Right cardiac atrium (tissue), 5 donors: Measurements from ENCODE around the gene KAZN. TPM values are rescaled to one million over a fixed set of nuclear protein-coding genes. Genes with fewer than 3 reads are reported as not detected.

Source experiments
- ATAC-seq, 2 donors: fragments of 200-7000 bp; cut with Tn5 transposase; one replicate each; pipeline versions ENCODE4 v1.8.0 to v1.9.1; 2020; ENCODE audit warnings: moderate library complexity in 2 of 2, mild to moderate bottlenecking in 1 of 2
- DNase-seq, 3 donors: peaks; one replicate each; pipeline ENCODE4 v3.0.0-alpha.2; 2020
- H3K27ac ChIP-seq: one replicate; pipeline ENCODE4 v1.5.1; 2013; ENCODE audit warnings: mild to moderate bottlenecking, low read length, control low read depth, moderate library complexity
- H3K27me3 ChIP-seq: one replicate; pipeline ENCODE4 v1.6.1; 2013; ENCODE audit not compliant: control insufficient read depth, insufficient read depth
- H3K4me1 ChIP-seq: one replicate; pipeline ENCODE4 v1.6.1; 2013; ENCODE audit warnings: low read length; ENCODE audit not compliant: control insufficient read depth, insufficient read depth
- H3K4me3 ChIP-seq: one replicate; pipeline ENCODE4 v1.5.1; 2013; ENCODE audit warnings: low read length, control low read depth
- H3K9me3 ChIP-seq: one replicate; pipeline ENCODE4 v1.6.1; 2013; ENCODE audit warnings: low read length; ENCODE audit not compliant: control insufficient read depth
- WGBS: extraction: QIAGEN DNeasy Blood & Tissue Kit; methylation state at CpG from one replicate; pipeline ENCODE4 v1.1.7; 2013; 5-methylcytosine and 5-hydroxymethylcytosine counted together
- intact Hi-C, 4 donors: fragments of 100-400 bp; cut with DNase I; formaldehyde crosslinking; loops; one replicate each; pipeline versions ENCODE4 v1.11.0 to v1.14.0; 2022 to 2023
- polyA plus RNA-seq: library from polyadenylated mRNA; stranded (reverse); fragments of 200-250 nt; gene quantifications from one replicate; pipeline ENCODE4 v1.2.3, GENCODE V29; 2013
- total RNA-seq, 4 donors: library from RNA; stranded (reverse); fragmentation: NEBNext Ultra II Directional; extraction: Animal tissue kit (Norgen Biotek cat#: 25700); gene quantifications; one replicate each; pipeline ENCODE4 v1.2.1, GENCODE V29; 2021
- donor health status: healthy with polysubstance abuse.
- donor health status: DM: no; HTN: yes; CAD: no.
- donor health status: DM: no; HTN: no; CAD: no.
- donor health status: DM: no; HTN: yes; CAD: no; lungs with severe emphysema.
- donor health status: DM: yes; HTN: yes; CAD: no.

KAZN gene
- total and polyA plus RNA-seq, 5 donors = 3.7 to 14.9 (median 12.7) TPM

DNA sequence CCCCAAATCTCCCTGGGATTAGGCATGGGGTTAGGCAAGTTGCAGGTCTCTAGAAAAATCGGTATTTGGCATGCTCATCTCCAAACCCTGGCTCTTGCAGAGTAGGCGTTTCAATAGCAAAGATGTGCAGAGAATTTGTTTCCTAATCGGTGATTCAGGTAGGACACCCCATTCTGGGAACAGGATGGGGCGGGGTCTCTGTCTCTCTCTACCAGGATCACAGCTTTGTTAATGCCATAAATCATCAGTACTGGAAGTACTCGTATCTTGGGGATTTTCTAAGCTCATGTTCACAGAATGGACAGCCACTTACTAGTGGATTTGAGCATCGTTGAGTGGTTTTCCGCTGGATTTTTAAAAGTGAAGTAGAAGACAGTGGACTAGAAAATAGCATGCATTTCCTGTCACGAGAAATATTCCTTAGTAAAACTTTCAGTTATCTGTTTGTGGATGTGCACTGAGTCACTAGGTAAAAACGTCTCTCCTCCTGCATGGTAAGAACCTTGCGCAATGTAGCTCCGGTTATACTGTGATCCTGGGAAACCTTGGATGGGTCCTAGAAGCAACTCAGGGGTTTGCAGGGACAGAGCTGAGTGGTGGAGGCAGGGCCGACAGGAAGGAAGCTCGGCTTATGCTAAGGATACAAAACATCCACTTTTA, 560.2 kb downstream of the KAZN start:
- WGBS = 64% methylated on average over 13 of the region's 13 CpGs
- intact Hi-C loops = loop anchor here in 1 of 4 donors (10.0 kb wide), 1 partner anchor 146 kb away; no protein-coding TSS in a partner anchor
- H3K9me3 ChIP-seq = no peaks in the 10 kb centered on the region
- H3K27ac ChIP-seq = no peak overlapping the region
- no peak overlapping the region for H3K4me3 ChIP-seq
- DNase-seq = no peak
- no peak for ATAC-seq
- H3K4me1 ChIP-seq = no peaks in the 10 kb centered on the region
- no peaks in the 10 kb centered on the region for H3K27me3 ChIP-seq

DNA sequence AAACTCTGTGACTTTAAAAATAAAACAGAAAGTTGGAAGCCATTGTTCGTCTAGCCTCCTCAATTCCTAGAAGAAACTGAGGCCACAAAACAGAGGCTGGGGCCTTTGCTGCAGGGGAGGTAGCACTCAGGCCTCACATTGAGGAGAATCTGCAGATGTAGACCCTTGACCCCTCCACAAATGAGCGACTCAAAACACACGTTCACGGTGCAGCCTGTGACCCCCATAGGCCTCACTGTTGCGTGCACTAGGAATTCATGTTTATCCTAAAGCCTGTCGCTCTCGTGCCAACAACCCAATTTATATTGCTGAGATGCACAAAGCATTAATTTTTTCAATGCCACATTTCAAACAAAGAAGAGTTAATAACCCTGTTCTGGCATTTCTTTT, 560.7 kb downstream of the KAZN start:
- Histone ChIP-seq H3K27ac (no peak overlapping the region), H3K27me3 (no peaks in the 10 kb centered on the region), H3K4me3 (no peak overlapping the region), H3K4me1 (no peaks in the 10 kb centered on the region), H3K9me3 (no peaks in the 10 kb centered on the region)
- intact Hi-C loops = loop anchor here in 1 of 4 donors (10.0 kb wide), 1 partner anchor 146 kb away; no protein-coding TSS in a partner anchor
- ATAC-seq = no peak
- 54% methylated on average over 7 of the region's 7 CpGs for WGBS
- DNase-seq = no peak

GRCh38 chr1:15160626-15161025, 562.1 kb downstream of the KAZN start:
- 63% methylated on average over 8 of the region's 8 CpGs for WGBS
- no peak overlapping the region for H3K4me3 ChIP-seq
- intact Hi-C loops = no loop called here
- no peaks in the 10 kb centered on the region for H3K27me3 ChIP-seq
- no peaks in the 10 kb centered on the region for H3K9me3 ChIP-seq
- DNase-seq (no peak), ATAC-seq (no peak)
- no peaks in the 10 kb centered on the region for H3K4me1 ChIP-seq
- no peak overlapping the region for H3K27ac ChIP-seq

DNA sequence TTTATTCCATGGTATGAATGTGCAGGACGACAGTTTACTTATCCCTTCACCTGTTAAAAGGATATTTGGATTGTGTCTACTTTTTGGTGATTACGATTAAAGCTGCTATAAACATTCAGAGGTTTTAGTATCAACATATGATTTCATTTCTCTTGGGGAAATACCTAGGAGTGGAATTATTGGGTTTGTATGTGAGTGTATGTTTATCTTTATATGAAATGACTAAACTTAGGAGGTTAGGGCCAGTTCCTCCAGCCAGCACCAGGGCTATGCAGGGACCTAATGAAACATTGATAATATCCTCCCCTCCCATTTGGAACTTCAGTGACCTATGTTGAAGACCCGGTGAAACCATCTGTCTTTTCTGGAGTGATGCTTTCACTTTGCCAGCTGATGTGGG, 568.9 kb downstream of the KAZN start:
- WGBS = 83% methylated on average over 3 of the region's 3 CpGs
- no peaks in the 10 kb centered on the region for H3K27me3 ChIP-seq
- H3K4me1 ChIP-seq = no peaks in the 10 kb centered on the region
- H3K4me3 ChIP-seq = no peak overlapping the region
- ATAC-seq (no peak), DNase-seq (no peak)
- intact Hi-C loops = no loop called here
- no peaks in the 10 kb centered on the region for H3K9me3 ChIP-seq
- H3K27ac ChIP-seq = no peak overlapping the region
